Measurements from ENCODE around the gene POLR3E. TPM values are rescaled to one million over a fixed set of nuclear protein-coding genes. Genes with fewer than 3 reads are reported as not detected.
"Not testable (repeated sequence)": the region's sequence is repeated elsewhere in the genome, so short reads cannot be mapped to it uniquely, and the experiment has no call there.

The POLR3E gene
- total RNA-seq, 1 experiment from 2014 or later = 51.9 TPM

- Histone ChIP-seq H3K27me3 (no peaks in the 10 kb centered on the region), H3K9me3 (no peaks in the 10 kb centered on the region), H3K36me3 (peaks cover 76% of the 10 kb centered on the region), H3K4me3 (no peak overlapping the region)
- DNase-seq = no peak
Measured at GRCh38 chr16:22360963-22361659, 63.9 kb downstream of the POLR3E start.

GRCh38 chr16:22364241-22364640 is 67.0 kb downstream of the POLR3E start:
- peaks cover 86% of the 10 kb centered on the region for H3K36me3 ChIP-seq
- H3K27me3 ChIP-seq = no peaks in the 10 kb centered on the region
- DNase-seq = no peak
- no peaks in the 10 kb centered on the region for H3K9me3 ChIP-seq
- H3K4me3 ChIP-seq = no peak overlapping the region

- no peak for DNase-seq
- no peaks in the 10 kb centered on the region for H3K27me3 ChIP-seq
- no peaks in the 10 kb centered on the region for H3K9me3 ChIP-seq
- H3K36me3 ChIP-seq = peaks cover 84% of the 10 kb centered on the region
- H3K4me3 ChIP-seq = no peak overlapping the region
Measured at GRCh38 chr16:22366371-22366770, 69.2 kb downstream of the POLR3E start.

GRCh38 chr16:22366889-22367288 is 69.7 kb downstream of the POLR3E start:
- Histone ChIP-seq H3K9me3 (no peaks in the 10 kb centered on the region), H3K27me3 (no peaks in the 10 kb centered on the region), H3K36me3 (peaks cover 86% of the 10 kb centered on the region), H3K4me3 (no peak overlapping the region)
- no peak for DNase-seq

- H3K4me3 ChIP-seq, H3K27me3 ChIP-seq, DNase-seq, H3K9me3 ChIP-seq: not testable (repeated sequence)
- H3K36me3 ChIP-seq = peaks cover 86% of the 10 kb centered on the region
Measured at GRCh38 chr16:22368200-22368826, 71.1 kb downstream of the POLR3E start.

- Histone ChIP-seq H3K27me3 (no peaks in the 10 kb centered on the region), H3K4me3 (no peak overlapping the region), H3K36me3 (peaks cover 80% of the 10 kb centered on the region), H3K9me3 (no peaks in the 10 kb centered on the region)
- no peak for DNase-seq
Measured at GRCh38 chr16:22369221-22369811, 72.1 kb downstream of the POLR3E start.

GRCh38 chr16:22370038-22370820 is 73.0 kb downstream of the POLR3E start:
- DNase-seq = no peak
- H3K4me3 ChIP-seq = no peak overlapping the region
- H3K36me3 ChIP-seq = peaks cover 71% of the 10 kb centered on the region

GRCh38 chr16:22372882-22373661 is 75.9 kb downstream of the POLR3E start:
- Histone ChIP-seq H3K9me3 (no peaks in the 10 kb centered on the region), H3K4me3 (peak overlapping the region; percentile 74), H3K27me3 (no peaks in the 10 kb centered on the region), H3K36me3 (peaks cover 52% of the 10 kb centered on the region)
- DNase-seq = no peak

More at GRCh38 chr16:22370038-22370820, 73.0 kb downstream of the POLR3E start:
- H3K9me3 ChIP-seq = no peaks in the 10 kb centered on the region
- H3K27me3 ChIP-seq = no peaks in the 10 kb centered on the region

GRCh38 chr16:22373662-22374310 is 76.6 kb downstream of the POLR3E start:
- no peaks in the 10 kb centered on the region for H3K27me3 ChIP-seq
- DNase-seq = peak; percentile 57
- H3K4me3 ChIP-seq = peak overlapping the region; percentile 74
- H3K9me3 ChIP-seq = no peaks in the 10 kb centered on the region
- H3K36me3 ChIP-seq = peaks cover 45% of the 10 kb centered on the region

GRCh38 chr16:22374311-22375116 is 77.3 kb downstream of the POLR3E start, which contains the start of gene CDR2:
TSS of gene CDR2 (minus strand) at chr16:22374619. CDS start at chr16:22374309, 310 bp downstream.
- no peaks in the 10 kb centered on the region for H3K9me3 ChIP-seq
- no peaks in the 10 kb centered on the region for H3K27me3 ChIP-seq
- H3K36me3 ChIP-seq = peaks cover 38% of the 10 kb centered on the region
- peak; percentile 98 for DNase-seq
- H3K4me3 ChIP-seq = peak within 1 kb of the TSS; percentile 74

- Histone ChIP-seq H3K4me3 (peak overlapping the region; percentile 74), H3K27me3 (no peaks in the 10 kb centered on the region), H3K9me3 (no peaks in the 10 kb centered on the region), H3K36me3 (peaks cover 33% of the 10 kb centered on the region)
- DNase-seq = no peak
Measured at GRCh38 chr16:22375117-22375962, 78.1 kb downstream of the POLR3E start.

GRCh38 chr16:22375963-22376640 is 78.9 kb downstream of the POLR3E start:
- Histone ChIP-seq H3K36me3 (peaks cover 26% of the 10 kb centered on the region), H3K27me3 (no peaks in the 10 kb centered on the region), H3K9me3 (no peaks in the 10 kb centered on the region), H3K4me3 (no peak overlapping the region)
- DNase-seq = no peak

GRCh38 chr16:22379656-22380055 is 82.4 kb downstream of the POLR3E start:
- no peak for DNase-seq
- Histone ChIP-seq H3K36me3 (no peaks in the 10 kb centered on the region), H3K9me3 (no peaks in the 10 kb centered on the region), H3K4me3 (no peak overlapping the region), H3K27me3 (no peaks in the 10 kb centered on the region)

GRCh38 chr16:22380529-22380928 is 83.3 kb downstream of the POLR3E start:
- no peak for DNase-seq
- Histone ChIP-seq H3K9me3 (no peaks in the 10 kb centered on the region), H3K4me3 (no peak overlapping the region), H3K36me3 (no peaks in the 10 kb centered on the region), H3K27me3 (no peaks in the 10 kb centered on the region)

All from MG63 (cell line).